Measurements from ENCODE around the gene ARHGEF2.

GRCh38 chr1:156009404-156009803 is 31.1 kb upstream of the ARHGEF2 start:
- TF ChIP-seq EZH2 (IDR thresholded peaks at IDR 0.05; ENCODE audit: insufficient read depth, poor library complexity, severe bottlenecking) (no peak), EZH2phosphoT487 (IDR thresholded peaks at IDR 0.05; ENCODE audit: insufficient read depth, low read depth) (no peak)

Data from GM23248 (cell line).